Osteoblast (primary cell): ENCODE data around the gene DCDC1. TPM values are rescaled to one million over a fixed set of nuclear protein-coding genes. Genes with fewer than 3 reads are reported as not detected.
A peak's percentile ranks its signal among the peaks of the same experiment; 100 is the strongest.

ENCODE experiments used
- DNase-seq: peaks from one replicate; pipeline ENCODE4 v3.0.0; 2011; ENCODE audit warnings: low spot score, mixed read lengths; ENCODE audit not compliant: insufficient read length; ENCODE audit errors: missing footprints
- H2AFZ ChIP-seq: 2 replicates; pipeline ENCODE4 v1.6.0; 2011; ENCODE audit warnings: mild to moderate bottlenecking, low read length
- H3K27ac ChIP-seq: 2 replicates; pipeline ENCODE4 v1.5.1; 2011; ENCODE audit warnings: mild to moderate bottlenecking, low read depth, low read length, moderate library complexity
- H3K27me3 ChIP-seq: 2 replicates; pipeline ENCODE4 v1.6.0; 2012; ENCODE audit warnings: mild to moderate bottlenecking, control low read depth, inconsistent platforms, low read length, moderate library complexity; ENCODE audit not compliant: insufficient read depth
- H3K36me3 ChIP-seq: 2 replicates; pipeline ENCODE4 v1.5.1; 2011; ENCODE audit warnings: mild to moderate bottlenecking, low read length, control low read depth, moderate library complexity; ENCODE audit not compliant: insufficient read depth
- H3K4me1 ChIP-seq: 2 replicates; pipeline ENCODE4 v1.5.1; 2011; ENCODE audit warnings: mild to moderate bottlenecking, low read length, control low read depth, moderate library complexity; ENCODE audit not compliant: insufficient read depth
- H3K4me2 ChIP-seq: 2 replicates; pipeline ENCODE4 v1.6.0; 2011; ENCODE audit warnings: mild to moderate bottlenecking, low read length; ENCODE audit not compliant: insufficient read depth
- H3K4me3 ChIP-seq: fragments of 200-600 bp; sonication (generic); 3 replicates; pipeline ENCODE4 v1.5.1; 2012; ENCODE audit warnings: mild to moderate bottlenecking, low read length, inconsistent platforms; ENCODE audit not compliant: insufficient read depth
- H3K79me2 ChIP-seq: 2 replicates; pipeline ENCODE4 v1.6.0; 2012; ENCODE audit warnings: mild to moderate bottlenecking, low read length, control low read depth, inconsistent platforms; ENCODE audit not compliant: insufficient read depth
- H3K9me3 ChIP-seq: 2 replicates; pipeline ENCODE4 v1.5.1; 2011; ENCODE audit warnings: low read depth, low read length, control low read depth
- H4K20me1 ChIP-seq: 2 replicates; pipeline ENCODE4 v1.6.0; 2012; ENCODE audit warnings: mild to moderate bottlenecking, low read length, control low read depth; ENCODE audit not compliant: insufficient read depth
- total RNA-seq: library from RNA; depleted of rRNA; stranded (reverse); fragments of >200 nt; gene quantifications from 2 replicates; pipeline ENCODE4 v1.2.3, GENCODE V29; 2012
- TF ChIP-seq, protein P1 (sequence below): IDR thresholded peaks from 2 replicates; pipeline ENCODE4 v1.5.1; 2011; ENCODE audit warnings: mild to moderate bottlenecking, low read depth, low read length, moderate library complexity; ENCODE audit errors: extremely low read depth

DCDC1 gene
- total RNA-seq, 1 donor, result 1.1 TPM

DNA sequence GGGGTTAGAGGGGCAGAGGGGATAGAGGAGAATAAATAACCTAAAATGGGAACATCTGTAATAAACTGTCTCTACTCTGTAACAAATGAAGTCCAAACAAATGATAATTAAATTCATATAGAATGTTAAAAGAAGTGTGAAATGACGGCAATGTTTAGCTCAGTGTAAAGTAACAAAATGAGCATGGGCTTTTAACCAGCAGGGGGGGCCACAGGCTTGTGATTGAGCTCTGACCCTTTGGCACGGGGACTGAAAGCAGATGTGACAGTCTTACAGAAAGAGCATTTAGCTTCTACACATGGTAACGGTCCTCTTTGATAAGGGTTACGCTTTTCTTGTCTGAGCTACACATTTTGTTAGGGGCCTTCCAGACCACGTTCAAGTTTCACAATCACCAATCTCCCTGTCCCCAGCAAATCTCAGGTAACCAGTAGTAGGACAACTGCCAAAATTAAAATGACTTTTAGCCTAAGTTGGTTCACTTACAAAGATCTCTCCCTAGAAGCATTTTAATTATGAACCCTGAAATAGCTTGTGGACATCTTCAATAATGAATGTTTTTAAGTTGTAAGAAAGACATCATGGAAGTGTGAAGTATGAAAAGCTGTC, 262.5 kb downstream of the DCDC1 start:
- no peaks in the 10 kb centered on the region for H4K20me1 ChIP-seq
- H2AFZ ChIP-seq, result no peak overlapping the region
- H3K9me3 ChIP-seq, result no peaks in the 10 kb centered on the region
- H3K36me3 ChIP-seq, result no peaks in the 10 kb centered on the region
- no peaks in the 10 kb centered on the region for H3K4me1 ChIP-seq
- no peaks in the 10 kb centered on the region for H3K79me2 ChIP-seq
- no peak overlapping the region for H3K4me2 ChIP-seq
- DNase-seq, result peak; percentile 53
- TF ChIP-seq, protein P1, sequence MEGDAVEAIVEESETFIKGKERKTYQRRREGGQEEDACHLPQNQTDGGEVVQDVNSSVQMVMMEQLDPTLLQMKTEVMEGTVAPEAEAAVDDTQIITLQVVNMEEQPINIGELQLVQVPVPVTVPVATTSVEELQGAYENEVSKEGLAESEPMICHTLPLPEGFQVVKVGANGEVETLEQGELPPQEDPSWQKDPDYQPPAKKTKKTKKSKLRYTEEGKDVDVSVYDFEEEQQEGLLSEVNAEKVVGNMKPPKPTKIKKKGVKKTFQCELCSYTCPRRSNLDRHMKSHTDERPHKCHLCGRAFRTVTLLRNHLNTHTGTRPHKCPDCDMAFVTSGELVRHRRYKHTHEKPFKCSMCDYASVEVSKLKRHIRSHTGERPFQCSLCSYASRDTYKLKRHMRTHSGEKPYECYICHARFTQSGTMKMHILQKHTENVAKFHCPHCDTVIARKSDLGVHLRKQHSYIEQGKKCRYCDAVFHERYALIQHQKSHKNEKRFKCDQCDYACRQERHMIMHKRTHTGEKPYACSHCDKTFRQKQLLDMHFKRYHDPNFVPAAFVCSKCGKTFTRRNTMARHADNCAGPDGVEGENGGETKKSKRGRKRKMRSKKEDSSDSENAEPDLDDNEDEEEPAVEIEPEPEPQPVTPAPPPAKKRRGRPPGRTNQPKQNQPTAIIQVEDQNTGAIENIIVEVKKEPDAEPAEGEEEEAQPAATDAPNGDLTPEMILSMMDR, result peak; percentile 44
- H3K27ac ChIP-seq, result no peak overlapping the region
- no peaks in the 10 kb centered on the region for H3K27me3 ChIP-seq
- H3K4me3 ChIP-seq, result no peak overlapping the region

DNA sequence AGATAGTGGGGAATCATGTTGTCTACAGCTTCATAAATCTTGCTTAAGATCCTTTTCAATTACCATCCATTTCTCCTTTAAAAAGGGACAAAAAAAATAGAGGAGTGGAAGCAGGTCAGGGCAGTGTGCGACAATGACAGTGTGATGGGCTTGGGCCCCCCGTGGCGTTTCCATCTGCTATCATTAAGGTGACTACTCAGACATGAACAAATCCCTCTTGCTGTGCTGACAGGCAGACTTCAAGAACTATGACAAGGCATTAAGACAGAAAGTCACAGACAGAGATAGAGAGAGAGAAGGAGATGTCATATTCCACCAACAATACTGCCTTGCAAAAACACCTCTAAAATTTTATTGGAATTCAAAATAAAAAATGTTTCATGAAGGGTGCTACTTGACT, 263.2 kb downstream of the DCDC1 start:
- Histone ChIP-seq H4K20me1 (no peaks in the 10 kb centered on the region), H3K27me3 (no peaks in the 10 kb centered on the region), H3K79me2 (no peaks in the 10 kb centered on the region), H3K4me2 (no peak overlapping the region), H3K9me3 (no peaks in the 10 kb centered on the region), H3K4me1 (no peaks in the 10 kb centered on the region), H3K27ac (no peak overlapping the region), H2AFZ (no peak overlapping the region), H3K36me3 (no peaks in the 10 kb centered on the region), H3K4me3 (no peak overlapping the region)
- TF ChIP-seq, protein P1, result no peak
- no peak for DNase-seq

DNA sequence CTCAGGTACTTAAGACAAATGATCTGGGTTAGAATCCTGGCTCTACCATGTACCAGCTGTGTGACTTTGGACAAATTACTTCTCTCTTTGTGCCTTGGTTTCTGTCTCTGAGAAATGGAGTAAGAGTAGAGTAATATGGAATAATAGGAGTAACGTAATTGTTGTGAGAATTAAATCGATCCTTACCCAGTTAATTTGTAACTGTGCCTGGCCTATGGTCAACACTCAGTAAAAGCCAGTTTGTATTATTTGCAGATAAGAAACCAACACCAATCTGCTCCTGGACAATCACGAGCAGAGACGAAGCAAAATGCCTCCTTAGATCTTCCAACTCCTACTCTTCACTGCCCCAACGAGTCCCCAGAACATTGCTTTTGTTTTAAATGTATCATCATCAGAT, 266.7 kb downstream of the DCDC1 start:
- no peak overlapping the region for H3K4me3 ChIP-seq
- no peaks in the 10 kb centered on the region for H3K4me1 ChIP-seq
- H3K27me3 ChIP-seq, result no peaks in the 10 kb centered on the region
- H3K9me3 ChIP-seq, result no peaks in the 10 kb centered on the region
- H2AFZ ChIP-seq, result no peak overlapping the region
- no peak overlapping the region for H3K27ac ChIP-seq
- no peak for DNase-seq
- H3K79me2 ChIP-seq, result no peaks in the 10 kb centered on the region
- no peak overlapping the region for H3K4me2 ChIP-seq
- no peaks in the 10 kb centered on the region for H4K20me1 ChIP-seq
- H3K36me3 ChIP-seq, result no peaks in the 10 kb centered on the region
- TF ChIP-seq, protein P1, result no peak

DNA sequence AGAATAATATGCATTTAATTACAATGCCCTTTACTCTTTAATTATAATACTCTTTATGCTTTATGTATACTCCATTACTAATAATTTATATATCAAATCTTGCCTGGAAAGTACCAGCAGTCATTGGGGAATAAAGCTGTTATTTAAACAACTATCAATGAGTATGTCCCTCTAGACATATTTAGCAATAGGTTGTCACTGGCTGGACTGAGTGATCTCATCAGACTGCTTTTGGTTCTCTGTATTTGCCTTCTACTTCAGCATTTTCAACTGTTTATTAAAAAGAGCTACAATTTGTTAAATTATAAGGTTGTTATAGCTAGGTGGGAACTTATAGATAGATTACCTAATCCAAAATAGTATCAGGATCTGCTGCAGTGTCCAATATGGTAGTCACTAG, 267.2 kb downstream of the DCDC1 start:
- H3K27ac ChIP-seq, result no peak overlapping the region
- no peaks in the 10 kb centered on the region for H3K4me1 ChIP-seq
- H4K20me1 ChIP-seq, result no peaks in the 10 kb centered on the region
- no peak overlapping the region for H3K4me2 ChIP-seq
- TF ChIP-seq, protein P1, result no peak
- no peak for DNase-seq
- no peaks in the 10 kb centered on the region for H3K9me3 ChIP-seq
- H3K4me3 ChIP-seq, result no peak overlapping the region
- no peak overlapping the region for H2AFZ ChIP-seq
- no peaks in the 10 kb centered on the region for H3K36me3 ChIP-seq
- H3K27me3 ChIP-seq, result no peaks in the 10 kb centered on the region
- no peaks in the 10 kb centered on the region for H3K79me2 ChIP-seq
